Ishikawa (cell line): Measurements from ENCODE around the gene DGLUCY.

Source experiments
- CEBPB ChIP-seq: IDR thresholded peaks from 2 replicates; pipeline ENCODE4 v1.6.1; 2012
- EP300 ChIP-seq: IDR thresholded peaks from 2 replicates; pipeline ENCODE4 v1.6.1; 2012; ENCODE audit warnings: borderline replicate concordance
- MAX ChIP-seq: IDR thresholded peaks from 2 replicates; pipeline ENCODE4 v1.6.1; 2012
- NFIC ChIP-seq: IDR thresholded peaks from 2 replicates; pipeline ENCODE4 v1.6.1; 2012
- RAD21 ChIP-seq: IDR thresholded peaks from 2 replicates; pipeline ENCODE4 v1.6.1; 2012; ENCODE audit warnings: low read depth
- REST ChIP-seq: IDR thresholded peaks from 2 replicates; pipeline ENCODE4 v1.6.1; 2012; ENCODE audit warnings: low read depth, mild to moderate bottlenecking
- TAF1 ChIP-seq: IDR thresholded peaks from 2 replicates; pipeline ENCODE4 v1.6.1; 2012; ENCODE audit warnings: low read depth, mild to moderate bottlenecking
- TEAD4 ChIP-seq: IDR thresholded peaks from 2 replicates; pipeline ENCODE4 v1.6.1; 2012
- USF1 ChIP-seq: IDR thresholded peaks from 2 replicates; pipeline ENCODE4 v1.6.1; 2012
- YY1 ChIP-seq: IDR thresholded peaks from 2 replicates; pipeline ENCODE4 v1.6.1; 2012; ENCODE audit warnings: low read depth
- ZBTB7A ChIP-seq: IDR thresholded peaks from 2 replicates; pipeline ENCODE4 v1.6.1; 2012; ENCODE audit warnings: low read depth

- TF ChIP-seq CEBPB (no peak), EP300 (no peak), MAX (no peak), ZBTB7A (no peak), TAF1 (no peak), NFIC (no peak), YY1 (no peak), TEAD4 (no peak), RAD21 (no peak), USF1 (no peak), REST (no peak)
Observed at GRCh38 chr14:91272341-91273272, 158.7 kb downstream of the DGLUCY start.
